ENCODE data around the gene RENBP. TPM values are rescaled to one million over a fixed set of nuclear protein-coding genes. Genes with fewer than 3 reads are reported as not detected.
A peak's percentile ranks its signal among the peaks of the same experiment; 100 is the strongest.

The RENBP gene
- total RNA-seq, 2 experiments from 2014 or later = 14.3 to 15.8 TPM

DNA sequence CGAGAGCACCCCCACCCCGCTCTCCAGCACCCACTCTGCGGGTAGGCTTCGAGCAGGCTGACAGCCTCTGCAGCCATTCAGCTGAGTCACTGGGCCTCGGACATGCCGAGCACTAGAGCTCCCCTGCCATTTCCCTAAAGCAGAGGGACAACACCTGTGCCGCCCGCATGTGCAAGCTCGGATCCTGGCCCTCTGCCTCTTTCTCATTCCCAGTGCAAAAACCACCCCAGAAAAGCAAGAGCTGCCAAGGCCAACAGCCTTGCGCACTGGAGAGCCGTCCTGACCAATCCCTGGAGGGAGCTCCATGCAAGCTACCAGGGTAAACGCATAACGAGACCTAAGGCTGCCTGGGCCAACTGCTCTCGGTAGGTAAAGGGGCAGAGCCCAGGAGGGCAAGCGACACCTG, 21.8 kb upstream of the RENBP start:
- ATAC-seq (no peak), DNase-seq (no peak)
- peaks cover 49% of the 10 kb centered on the region for H3K36me3 Mint-ChIP-seq (ENCODE audit: low read depth)
- CTCF ChIA-PET = interaction anchor here (0.7 to 4.4 kb wide), 4 partner anchors 13 to 203 kb away, joined by 3 to 40 read pairs (median 10); partner anchors contain the start of genes NAA10 and PLXNB3
- TF ChIP-seq, protein P1, sequence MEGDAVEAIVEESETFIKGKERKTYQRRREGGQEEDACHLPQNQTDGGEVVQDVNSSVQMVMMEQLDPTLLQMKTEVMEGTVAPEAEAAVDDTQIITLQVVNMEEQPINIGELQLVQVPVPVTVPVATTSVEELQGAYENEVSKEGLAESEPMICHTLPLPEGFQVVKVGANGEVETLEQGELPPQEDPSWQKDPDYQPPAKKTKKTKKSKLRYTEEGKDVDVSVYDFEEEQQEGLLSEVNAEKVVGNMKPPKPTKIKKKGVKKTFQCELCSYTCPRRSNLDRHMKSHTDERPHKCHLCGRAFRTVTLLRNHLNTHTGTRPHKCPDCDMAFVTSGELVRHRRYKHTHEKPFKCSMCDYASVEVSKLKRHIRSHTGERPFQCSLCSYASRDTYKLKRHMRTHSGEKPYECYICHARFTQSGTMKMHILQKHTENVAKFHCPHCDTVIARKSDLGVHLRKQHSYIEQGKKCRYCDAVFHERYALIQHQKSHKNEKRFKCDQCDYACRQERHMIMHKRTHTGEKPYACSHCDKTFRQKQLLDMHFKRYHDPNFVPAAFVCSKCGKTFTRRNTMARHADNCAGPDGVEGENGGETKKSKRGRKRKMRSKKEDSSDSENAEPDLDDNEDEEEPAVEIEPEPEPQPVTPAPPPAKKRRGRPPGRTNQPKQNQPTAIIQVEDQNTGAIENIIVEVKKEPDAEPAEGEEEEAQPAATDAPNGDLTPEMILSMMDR (IDR thresholded peaks at IDR 0.05) = no peak
- H3K27ac Mint-ChIP-seq = peak overlapping the region; percentile 95
- no peaks in the 10 kb centered on the region for H3K9me3 Mint-ChIP-seq
- H3K27me3 Mint-ChIP-seq = no peaks in the 10 kb centered on the region
- POLR2A ChIA-PET = interaction anchor here (0.5 to 12.0 kb wide), 7 partner anchors 8 to 39 kb away, joined by 3 to 105 read pairs (median 10); partner anchors contain the start of genes ARHGAP4 and NAA10
- H3K4me1 Mint-ChIP-seq (ENCODE audit: low read depth) = peaks cover 21% of the 10 kb centered on the region
- peak overlapping the region; percentile 93 for H3K4me3 Mint-ChIP-seq
- intact Hi-C loops (cut with micrococcal nuclease) = no loop called here

DNA sequence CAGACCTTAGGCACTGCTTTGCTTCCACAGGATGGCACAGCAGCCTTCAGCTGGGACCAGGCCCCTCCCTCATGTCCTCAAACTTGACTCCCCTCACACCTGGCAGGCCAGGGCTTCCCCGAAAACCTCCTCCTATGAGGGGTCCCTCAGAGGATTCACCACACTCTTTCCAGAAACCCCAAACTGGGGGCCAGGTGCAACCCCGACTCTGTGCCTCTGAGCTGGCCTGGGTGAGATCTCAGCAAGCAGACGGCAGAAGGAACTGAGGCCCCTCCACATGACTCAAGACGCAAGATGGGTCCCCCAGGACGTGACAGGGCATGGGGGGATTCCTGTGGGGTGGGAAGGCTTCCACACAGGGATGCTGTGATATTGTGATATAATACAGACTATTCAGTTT, 21.0 kb upstream of the RENBP start:
- Mint-ChIP-seq H3K9me3 (no peaks in the 10 kb centered on the region), H3K36me3 (ENCODE audit: low read depth) (peaks cover 50% of the 10 kb centered on the region), H3K4me3 (peak overlapping the region; percentile 93), H3K27ac (peak overlapping the region; percentile 55), H3K4me1 (ENCODE audit: low read depth) (peaks cover 21% of the 10 kb centered on the region), H3K27me3 (no peaks in the 10 kb centered on the region)
- POLR2A ChIA-PET = interaction anchor here (0.9 to 12.0 kb wide), 4 partner anchors 15 to 76 kb away, joined by 3 to 105 read pairs (median 40); partner anchors contain the start of gene ARHGAP4
- ATAC-seq = no peak
- CTCF ChIA-PET = interaction anchor here (3.4 kb wide), 1 partner anchor 12 kb away, joined by 17 read pairs; no protein-coding TSS in a partner anchor
- no peak for DNase-seq
- intact Hi-C loops (cut with micrococcal nuclease) = no loop called here
- TF ChIP-seq, protein P1 (IDR thresholded peaks at IDR 0.05) = no peak

DNA sequence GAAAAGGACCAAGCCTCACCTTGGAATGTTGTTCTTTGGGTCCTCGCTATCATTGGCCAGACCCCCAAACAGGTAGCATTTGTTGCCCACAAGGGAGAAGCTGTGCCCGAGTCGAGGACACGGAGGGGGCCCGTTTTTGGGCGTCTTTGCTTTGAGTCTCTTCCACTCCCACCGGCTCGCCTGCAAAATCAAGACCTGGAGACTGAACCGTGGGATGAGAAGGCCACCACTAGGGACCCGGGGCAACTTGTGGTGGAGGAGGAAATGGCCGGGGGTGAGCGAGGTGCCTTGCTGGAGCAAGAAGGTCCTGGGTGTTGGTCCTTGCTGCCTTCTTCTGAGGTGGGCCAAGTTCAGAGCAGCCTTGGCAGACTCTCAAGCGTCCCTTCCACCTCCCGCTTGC, 19.7 kb upstream of the RENBP start:
- intact Hi-C loops (cut with micrococcal nuclease) = no loop called here
- ATAC-seq (no peak), DNase-seq (no peak)
- Mint-ChIP-seq H3K36me3 (ENCODE audit: low read depth) (peaks cover 44% of the 10 kb centered on the region), H3K9me3 (no peaks in the 10 kb centered on the region), H3K4me3 (no peak overlapping the region), H3K27me3 (no peaks in the 10 kb centered on the region), H3K4me1 (ENCODE audit: low read depth) (peaks cover 21% of the 10 kb centered on the region), H3K27ac (no peak overlapping the region)
- TF ChIP-seq, protein P1 (IDR thresholded peaks at IDR 0.05) = no peak
- POLR2A ChIA-PET = interaction anchor here (0.6 to 12.0 kb wide), 5 partner anchors 12 to 550 kb away, joined by 3 to 105 read pairs (median 4); partner anchors contain the start of gene ARHGAP4
- CTCF ChIA-PET = no interaction called here

DNA sequence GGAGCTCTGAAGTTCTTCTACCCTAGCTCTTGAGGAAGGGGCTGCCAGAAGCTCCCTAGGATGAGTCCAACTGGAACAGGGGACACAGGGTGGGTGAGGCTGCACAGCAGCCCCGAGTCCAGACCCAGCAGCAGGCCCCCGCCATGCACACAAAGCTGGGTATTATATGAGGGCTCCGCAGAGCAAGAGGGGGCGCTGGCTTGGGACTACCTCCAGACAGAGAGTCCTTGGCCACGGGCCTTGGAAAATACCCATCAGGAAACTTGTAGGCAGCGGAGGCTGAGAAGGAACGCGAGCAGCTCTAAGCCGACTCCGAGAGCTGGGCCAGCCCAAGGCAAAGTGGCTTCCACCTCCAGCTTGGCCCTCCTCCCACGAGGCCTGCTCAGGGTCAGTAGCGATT, 19.1 kb upstream of the RENBP start:
- Mint-ChIP-seq H3K36me3 (ENCODE audit: low read depth) (peaks cover 40% of the 10 kb centered on the region), H3K27ac (no peak overlapping the region), H3K4me3 (no peak overlapping the region), H3K27me3 (no peaks in the 10 kb centered on the region), H3K4me1 (ENCODE audit: low read depth) (peaks cover 21% of the 10 kb centered on the region), H3K9me3 (no peaks in the 10 kb centered on the region)
- ATAC-seq (no peak), DNase-seq (no peak)
- TF ChIP-seq, protein P1 (IDR thresholded peaks at IDR 0.05) = no peak
- intact Hi-C loops (cut with micrococcal nuclease) = no loop called here
- ChIA-PET POLR2A (interaction anchor here (0.7 to 12.0 kb wide), 4 partner anchors 11 to 36 kb away, joined by 3 to 105 read pairs (median 6); partner anchors contain the start of gene ARHGAP4), CTCF (interaction anchor here (1.2 kb wide), 1 partner anchor 11 kb away, joined by 3 read pairs; no protein-coding TSS in a partner anchor)

DNA sequence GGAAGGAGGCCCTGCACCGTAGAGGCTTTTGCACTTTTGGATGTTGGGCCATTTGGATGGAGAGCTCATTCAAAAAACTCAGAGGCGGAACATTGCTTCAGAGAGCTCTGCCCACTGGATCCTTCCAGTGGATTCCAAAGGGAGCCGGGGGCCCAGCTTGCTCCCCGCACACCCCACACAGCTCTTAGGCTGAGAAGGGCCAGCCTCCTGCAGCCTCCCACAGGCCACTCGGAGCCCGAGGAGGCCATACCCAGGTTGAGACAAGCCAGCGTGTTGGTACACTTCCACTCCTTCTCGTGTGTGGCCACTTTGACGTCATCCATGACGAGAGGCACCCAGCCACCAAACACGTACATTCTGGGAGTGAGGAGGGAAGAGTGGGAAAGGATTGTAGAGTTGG, 16.8 kb upstream of the RENBP start:
- POLR2A ChIA-PET = interaction anchor here (0.9 to 1.6 kb wide), 2 partner anchors 10 to 40 kb away, joined by 3 to 8 read pairs; partner anchors contain the start of gene HCFC1
- Mint-ChIP-seq H3K27ac (no peak overlapping the region), H3K9me3 (no peaks in the 10 kb centered on the region), H3K36me3 (ENCODE audit: low read depth) (peaks cover 25% of the 10 kb centered on the region), H3K27me3 (no peaks in the 10 kb centered on the region), H3K4me3 (no peak overlapping the region), H3K4me1 (ENCODE audit: low read depth) (peaks cover 9% of the 10 kb centered on the region)
- CTCF ChIA-PET = interaction anchor here (1.1 kb wide), 1 partner anchor 37 kb away, joined by 3 read pairs; no protein-coding TSS in a partner anchor
- ATAC-seq (no peak), DNase-seq (no peak)
- TF ChIP-seq, protein P1 (IDR thresholded peaks at IDR 0.05) = no peak
- intact Hi-C loops (cut with micrococcal nuclease) = no loop called here
